GM18498 (cell line): Measurements from ENCODE around the gene MS4A1.
"Not testable (repeated sequence)": the region's sequence is repeated elsewhere in the genome, so short reads cannot be mapped to it uniquely, and the experiment has no call there.

Source experiments
- ATAC-seq: cut with Tn5 transposase; IDR thresholded peaks from one replicate; pipeline ENCODE4 v1.9.1; 2021; ENCODE audit warnings: mild to moderate bottlenecking, moderate library complexity; ENCODE audit not compliant: unreplicated experiment

Gene MS4A1

GRCh38 chr11:60502221-60502775, 46.7 kb downstream of the MS4A1 start:
- ATAC-seq = no peak

- no peak for ATAC-seq
Measured at GRCh38 chr11:60504219-60504905, 48.7 kb downstream of the MS4A1 start.

GRCh38 chr11:60509609-60510008, 54.0 kb downstream of the MS4A1 start:
- ATAC-seq = not testable (repeated sequence)

GRCh38 chr11:60510209-60510608, 54.6 kb downstream of the MS4A1 start:
- not testable (repeated sequence) for ATAC-seq

- no peak for ATAC-seq
Measured at GRCh38 chr11:60511393-60511792, 55.7 kb downstream of the MS4A1 start.

- ATAC-seq = no peak
Measured at GRCh38 chr11:60512651-60513225, 57.1 kb downstream of the MS4A1 start.

GRCh38 chr11:60513496-60514460, 58.1 kb downstream of the MS4A1 start:
- no peak for ATAC-seq

GRCh38 chr11:60515144-60515855, 59.7 kb downstream of the MS4A1 start, which contains the start of gene MS4A13:
TSS of gene MS4A13 (plus strand) at chr11:60515392. CDS start at chr11:60518084, 2,692 bp downstream.
- no peak for ATAC-seq
